K562 (cell line): Measurements from ENCODE around the gene HAPLN2. TPM values are rescaled to one million over a fixed set of nuclear protein-coding genes. Genes with fewer than 3 reads are reported as not detected.
A peak's percentile ranks its signal among the peaks of the same experiment; 100 is the strongest.

ENCODE experiments used
- BRD4 ChIP-seq: fragments of 200-600 bp; sonication (generic); IDR thresholded peaks from 2 replicates; pipeline ENCODE4 v1.6.1; 2017; ENCODE audit warnings: inconsistent platforms
- CBX5 ChIP-seq: IDR thresholded peaks from 2 replicates; pipeline ENCODE4 v1.6.1; 2014; ENCODE audit warnings: low read depth, borderline replicate concordance
- NONO ChIP-seq, 2 experiments: fragments of 200-400 bp in 1 of 2; fragments of 450-650 bp in 1 of 2; formaldehyde crosslinking in 1 of 2; IDR thresholded peaks; 2 replicates each; pipeline ENCODE4 v1.6.1; 2017; ENCODE audit warnings: low read depth in 2 of 2, mild to moderate bottlenecking in 2 of 2, moderate library complexity in 2 of 2, low read length in 1 of 2
- SRSF1 ChIP-seq: fragments of 200-400 bp; formaldehyde crosslinking; IDR thresholded peaks from 2 replicates; pipeline ENCODE4 v1.6.1; 2017; ENCODE audit warnings: mild to moderate bottlenecking, low read depth, low read length, moderate library complexity
- ZNF232 ChIP-seq: sonication (generic); formaldehyde crosslinking; IDR thresholded peaks from 2 replicates; pipeline ENCODE4 v1.8.0; 2022; ENCODE audit warnings: mild to moderate bottlenecking, missing genetic modification reagents
- polyA plus RNA-seq, 8 experiments: library from polyadenylated mRNA; depleted of rRNA in 4 of 8; stranded (reverse) in 5 of 8; unstranded in 3 of 8; fragments of >200 nt; fragmentation: Nextera tagmentation in 2 of 8; fragmentation: Illumina TruSeq in 1 of 8; extraction: Ambion mirVana in 2 of 8; extraction: Trizol in 1 of 8; gene quantifications; 2 replicates each; pipeline versions ENCODE4 v1.2.1 to v1.2.3, GENCODE V29; 2011 to 2014; ENCODE audit warnings: inconsistent platforms in 1 of 8, missing spikeins in 1 of 8
- total RNA-seq, 7 experiments: library from RNA; depleted of rRNA in 6 of 7; stranded (reverse); fragments of >200 nt in 6 of 7; fragmentation: Illumina TruSeq in 2 of 7; extraction: Trizol in 2 of 7; gene quantifications; 2 replicates each; pipeline versions ENCODE4 v1.2.1 to v1.2.3, GENCODE V29; 2011 to 2021; ENCODE audit warnings: low replicate concordance in 1 of 7
- TF ChIP-seq, protein P1 (sequence below): IDR thresholded peaks from 2 replicates; pipeline ENCODE4 v1.6.1; 2016; ENCODE audit warnings: missing genetic modification characterization, missing compliant biosample characterization
- TF ChIP-seq, protein P2 (sequence below): sonication (generic); formaldehyde crosslinking; IDR thresholded peaks from 2 replicates; pipeline ENCODE4 v1.4.0; 2020; ENCODE audit warnings: mild to moderate bottlenecking, missing genetic modification reagents
- TF ChIP-seq, protein P3 (sequence below): fragments of 450-650 bp; IDR thresholded peaks from 2 replicates; pipeline ENCODE4 v1.6.1; 2016; ENCODE audit warnings: low read depth
- TF ChIP-seq, protein P4 (sequence below): IDR thresholded peaks from 2 replicates; pipeline ENCODE4 v1.6.1; 2011; ENCODE audit warnings: borderline replicate concordance, low read depth, mild to moderate bottlenecking, moderate library complexity, low read length; ENCODE audit not compliant: insufficient read depth, poor library complexity, severe bottlenecking
- TF ChIP-seq, protein P5 (sequence below): sonication (generic); formaldehyde crosslinking; IDR thresholded peaks from 2 replicates; pipeline ENCODE4 v1.8.0; 2023; ENCODE audit warnings: mild to moderate bottlenecking, missing genetic modification reagents

HAPLN2 gene
- total and polyA plus RNA-seq, 9 of the 15 experiments (the other 6 are each of a cell fraction or from before 2014, with no cell fraction given) = 0.14 to 5.2 (median 3.8) TPM; not detected in 4

DNA sequence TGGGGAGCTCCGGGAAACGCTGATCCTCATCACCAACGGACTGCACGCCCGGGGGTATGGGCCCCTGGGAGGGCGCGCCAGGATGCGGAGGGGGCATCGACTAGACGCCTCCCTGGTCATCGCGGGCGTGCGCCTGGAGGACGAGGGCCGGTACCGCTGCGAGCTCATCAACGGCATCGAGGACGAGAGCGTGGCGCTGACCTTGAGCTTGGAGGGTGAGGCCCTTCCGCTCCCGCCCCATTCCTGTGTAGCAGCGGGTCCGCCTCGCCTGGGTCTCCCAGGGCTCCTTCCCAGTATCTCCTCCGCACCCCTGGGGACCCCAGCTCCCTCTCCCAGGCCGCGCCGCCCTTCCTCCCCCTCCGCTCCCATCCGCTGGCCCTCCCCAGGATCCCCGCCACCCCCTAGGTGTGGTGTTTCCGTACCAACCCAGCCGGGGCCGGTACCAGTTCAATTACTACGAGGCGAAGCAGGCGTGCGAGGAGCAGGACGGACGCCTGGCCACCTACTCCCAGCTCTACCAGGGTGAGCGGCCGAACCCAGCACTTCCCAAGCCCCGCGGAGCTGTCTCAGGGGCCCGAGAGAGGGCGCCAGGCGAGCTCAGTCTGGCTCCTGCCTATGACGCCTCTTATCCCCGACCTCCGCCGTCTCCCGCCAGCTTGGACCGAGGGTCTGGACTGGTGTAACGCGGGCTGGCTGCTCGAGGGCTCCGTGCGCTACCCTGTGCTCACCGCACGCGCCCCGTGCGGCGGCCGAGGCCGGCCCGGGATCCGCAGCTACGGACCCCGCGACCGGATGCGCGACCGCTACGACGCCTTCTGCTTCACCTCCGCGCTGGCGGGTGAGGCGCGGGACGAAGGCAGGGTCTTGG, 5.0 kb downstream of the HAPLN2 start (continued):
- TF ChIP-seq, protein P1, sequence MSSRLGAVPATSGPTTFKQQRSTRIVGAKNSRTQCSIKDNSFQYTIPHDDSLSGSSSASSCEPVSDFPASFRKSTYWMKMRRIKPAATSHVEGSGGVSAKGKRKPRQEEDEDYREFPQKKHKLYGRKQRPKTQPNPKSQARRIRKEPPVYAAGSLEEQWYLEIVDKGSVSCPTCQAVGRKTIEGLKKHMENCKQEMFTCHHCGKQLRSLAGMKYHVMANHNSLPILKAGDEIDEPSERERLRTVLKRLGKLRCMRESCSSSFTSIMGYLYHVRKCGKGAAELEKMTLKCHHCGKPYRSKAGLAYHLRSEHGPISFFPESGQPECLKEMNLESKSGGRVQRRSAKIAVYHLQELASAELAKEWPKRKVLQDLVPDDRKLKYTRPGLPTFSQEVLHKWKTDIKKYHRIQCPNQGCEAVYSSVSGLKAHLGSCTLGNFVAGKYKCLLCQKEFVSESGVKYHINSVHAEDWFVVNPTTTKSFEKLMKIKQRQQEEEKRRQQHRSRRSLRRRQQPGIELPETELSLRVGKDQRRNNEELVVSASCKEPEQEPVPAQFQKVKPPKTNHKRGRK = no peak
- TF ChIP-seq, protein P2, sequence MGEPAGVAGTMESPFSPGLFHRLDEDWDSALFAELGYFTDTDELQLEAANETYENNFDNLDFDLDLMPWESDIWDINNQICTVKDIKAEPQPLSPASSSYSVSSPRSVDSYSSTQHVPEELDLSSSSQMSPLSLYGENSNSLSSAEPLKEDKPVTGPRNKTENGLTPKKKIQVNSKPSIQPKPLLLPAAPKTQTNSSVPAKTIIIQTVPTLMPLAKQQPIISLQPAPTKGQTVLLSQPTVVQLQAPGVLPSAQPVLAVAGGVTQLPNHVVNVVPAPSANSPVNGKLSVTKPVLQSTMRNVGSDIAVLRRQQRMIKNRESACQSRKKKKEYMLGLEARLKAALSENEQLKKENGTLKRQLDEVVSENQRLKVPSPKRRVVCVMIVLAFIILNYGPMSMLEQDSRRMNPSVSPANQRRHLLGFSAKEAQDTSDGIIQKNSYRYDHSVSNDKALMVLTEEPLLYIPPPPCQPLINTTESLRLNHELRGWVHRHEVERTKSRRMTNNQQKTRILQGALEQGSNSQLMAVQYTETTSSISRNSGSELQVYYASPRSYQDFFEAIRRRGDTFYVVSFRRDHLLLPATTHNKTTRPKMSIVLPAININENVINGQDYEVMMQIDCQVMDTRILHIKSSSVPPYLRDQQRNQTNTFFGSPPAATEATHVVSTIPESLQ = peak; percentile 79; the same call in 1 of the 2 replicates
- TF ChIP-seq CBX5 (peak; percentile 20; the same call in 1 of the 2 replicates), ZNF232 (peak; percentile 71), SRSF1 (no peak), BRD4 (no peak), NONO (IDR thresholded peaks at IDR 0.05; ENCODE audit: low read depth in 2 of 2, low read length in 1 of 2) (no peak; a peak in 1 of 4 replicates)
- TF ChIP-seq, protein P3, sequence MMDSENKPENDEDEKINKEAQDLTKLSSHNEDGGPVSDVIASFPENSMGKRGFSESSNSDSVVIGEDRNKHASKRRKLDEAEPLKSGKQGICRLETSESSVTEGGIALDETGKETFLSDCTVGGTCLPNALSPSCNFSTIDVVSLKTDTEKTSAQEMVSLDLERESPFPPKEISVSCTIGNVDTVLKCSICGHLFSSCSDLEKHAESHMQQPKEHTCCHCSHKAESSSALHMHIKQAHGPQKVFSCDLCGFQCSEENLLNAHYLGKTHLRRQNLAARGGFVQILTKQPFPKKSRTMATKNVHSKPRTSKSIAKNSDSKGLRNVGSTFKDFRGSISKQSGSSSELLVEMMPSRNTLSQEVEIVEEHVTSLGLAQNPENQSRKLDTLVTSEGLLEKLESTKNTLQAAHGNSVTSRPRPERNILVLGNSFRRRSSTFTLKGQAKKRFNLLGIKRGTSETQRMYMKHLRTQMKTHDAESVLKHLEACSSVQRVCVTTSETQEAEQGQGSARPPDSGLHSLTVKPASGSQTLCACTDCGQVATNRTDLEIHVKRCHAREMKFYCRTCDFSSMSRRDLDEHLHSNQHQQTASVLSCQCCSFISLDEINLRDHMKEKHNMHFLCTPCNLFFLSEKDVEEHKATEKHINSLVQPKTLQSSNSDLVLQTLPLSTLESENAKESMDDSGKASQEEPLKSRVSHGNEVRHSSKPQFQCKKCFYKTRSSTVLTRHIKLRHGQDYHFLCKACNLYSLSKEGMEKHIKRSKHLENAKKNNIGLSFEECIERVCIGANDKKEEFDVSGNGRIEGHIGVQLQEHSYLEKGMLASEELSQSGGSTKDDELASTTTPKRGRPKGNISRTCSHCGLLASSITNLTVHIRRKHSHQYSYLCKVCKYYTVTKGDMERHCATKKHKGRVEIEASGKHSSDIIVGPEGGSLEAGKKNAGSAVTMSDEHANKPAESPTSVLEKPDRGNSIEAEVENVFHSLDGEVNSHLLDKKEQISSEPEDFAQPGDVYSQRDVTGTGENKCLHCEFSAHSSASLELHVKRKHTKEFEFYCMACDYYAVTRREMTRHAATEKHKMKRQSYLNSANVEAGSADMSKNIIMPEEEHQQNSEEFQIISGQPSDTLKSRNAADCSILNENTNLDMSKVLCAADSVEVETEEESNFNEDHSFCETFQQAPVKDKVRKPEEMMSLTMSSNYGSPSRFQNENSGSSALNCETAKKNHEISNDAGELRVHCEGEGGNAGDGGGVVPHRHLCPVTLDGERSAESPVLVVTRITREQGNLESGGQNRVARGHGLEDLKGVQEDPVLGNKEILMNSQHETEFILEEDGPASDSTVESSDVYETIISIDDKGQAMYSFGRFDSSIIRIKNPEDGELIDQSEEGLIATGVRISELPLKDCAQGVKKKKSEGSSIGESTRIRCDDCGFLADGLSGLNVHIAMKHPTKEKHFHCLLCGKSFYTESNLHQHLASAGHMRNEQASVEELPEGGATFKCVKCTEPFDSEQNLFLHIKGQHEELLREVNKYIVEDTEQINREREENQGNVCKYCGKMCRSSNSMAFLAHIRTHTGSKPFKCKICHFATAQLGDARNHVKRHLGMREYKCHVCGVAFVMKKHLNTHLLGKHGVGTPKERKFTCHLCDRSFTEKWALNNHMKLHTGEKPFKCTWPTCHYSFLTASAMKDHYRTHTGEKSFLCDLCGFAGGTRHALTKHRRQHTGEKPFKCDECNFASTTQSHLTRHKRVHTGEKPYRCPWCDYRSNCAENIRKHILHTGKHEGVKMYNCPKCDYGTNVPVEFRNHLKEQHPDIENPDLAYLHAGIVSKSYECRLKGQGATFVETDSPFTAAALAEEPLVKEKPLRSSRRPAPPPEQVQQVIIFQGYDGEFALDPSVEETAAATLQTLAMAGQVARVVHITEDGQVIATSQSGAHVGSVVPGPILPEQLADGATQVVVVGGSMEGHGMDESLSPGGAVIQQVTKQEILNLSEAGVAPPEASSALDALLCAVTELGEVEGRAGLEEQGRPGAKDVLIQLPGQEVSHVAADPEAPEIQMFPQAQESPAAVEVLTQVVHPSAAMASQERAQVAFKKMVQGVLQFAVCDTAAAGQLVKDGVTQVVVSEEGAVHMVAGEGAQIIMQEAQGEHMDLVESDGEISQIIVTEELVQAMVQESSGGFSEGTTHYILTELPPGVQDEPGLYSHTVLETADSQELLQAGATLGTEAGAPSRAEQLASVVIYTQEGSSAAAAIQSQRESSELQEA = no peak
- TF ChIP-seq, protein P4, sequence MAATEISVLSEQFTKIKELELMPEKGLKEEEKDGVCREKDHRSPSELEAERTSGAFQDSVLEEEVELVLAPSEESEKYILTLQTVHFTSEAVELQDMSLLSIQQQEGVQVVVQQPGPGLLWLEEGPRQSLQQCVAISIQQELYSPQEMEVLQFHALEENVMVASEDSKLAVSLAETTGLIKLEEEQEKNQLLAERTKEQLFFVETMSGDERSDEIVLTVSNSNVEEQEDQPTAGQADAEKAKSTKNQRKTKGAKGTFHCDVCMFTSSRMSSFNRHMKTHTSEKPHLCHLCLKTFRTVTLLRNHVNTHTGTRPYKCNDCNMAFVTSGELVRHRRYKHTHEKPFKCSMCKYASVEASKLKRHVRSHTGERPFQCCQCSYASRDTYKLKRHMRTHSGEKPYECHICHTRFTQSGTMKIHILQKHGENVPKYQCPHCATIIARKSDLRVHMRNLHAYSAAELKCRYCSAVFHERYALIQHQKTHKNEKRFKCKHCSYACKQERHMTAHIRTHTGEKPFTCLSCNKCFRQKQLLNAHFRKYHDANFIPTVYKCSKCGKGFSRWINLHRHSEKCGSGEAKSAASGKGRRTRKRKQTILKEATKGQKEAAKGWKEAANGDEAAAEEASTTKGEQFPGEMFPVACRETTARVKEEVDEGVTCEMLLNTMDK = peak; percentile 99
- TF ChIP-seq, protein P5, sequence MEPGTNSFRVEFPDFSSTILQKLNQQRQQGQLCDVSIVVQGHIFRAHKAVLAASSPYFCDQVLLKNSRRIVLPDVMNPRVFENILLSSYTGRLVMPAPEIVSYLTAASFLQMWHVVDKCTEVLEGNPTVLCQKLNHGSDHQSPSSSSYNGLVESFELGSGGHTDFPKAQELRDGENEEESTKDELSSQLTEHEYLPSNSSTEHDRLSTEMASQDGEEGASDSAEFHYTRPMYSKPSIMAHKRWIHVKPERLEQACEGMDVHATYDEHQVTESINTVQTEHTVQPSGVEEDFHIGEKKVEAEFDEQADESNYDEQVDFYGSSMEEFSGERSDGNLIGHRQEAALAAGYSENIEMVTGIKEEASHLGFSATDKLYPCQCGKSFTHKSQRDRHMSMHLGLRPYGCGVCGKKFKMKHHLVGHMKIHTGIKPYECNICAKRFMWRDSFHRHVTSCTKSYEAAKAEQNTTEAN (CRISPR knock-in tag) = no peak
